NCI-H1436 (cell line): Measurements from ENCODE around the gene DPH7.
"Not testable (repeated sequence)": the region's sequence is repeated elsewhere in the genome, so short reads cannot be mapped to it uniquely, and the experiment has no call there.

ENCODE experiments used
- DNase-seq: peaks from one replicate; lab custom pipeline; 2025; lab: John Stamatoyannopoulos, UW

Gene DPH7

DNA sequence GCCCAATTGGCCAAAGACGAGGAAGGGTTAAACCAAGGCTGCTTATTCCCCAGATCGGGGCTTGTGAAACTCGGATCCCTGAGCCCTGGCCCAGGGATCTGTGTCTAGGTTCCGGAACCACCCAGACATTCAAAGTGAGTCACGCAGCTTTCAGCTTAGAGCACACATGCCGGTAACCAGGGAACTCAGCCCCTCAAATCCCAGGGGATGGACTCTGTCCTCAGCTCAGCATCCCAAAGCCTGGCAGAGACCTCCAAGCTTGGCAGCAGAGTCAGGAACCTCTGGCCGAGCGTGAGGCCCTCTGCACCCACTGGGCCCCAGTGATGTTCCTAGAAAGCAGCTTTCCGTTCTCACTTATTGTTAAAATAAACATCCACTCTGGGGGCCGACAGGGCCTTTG, 33.6 kb downstream of the DPH7 start:
- DNase-seq, result no peak

GRCh38 chr9:137544176-137544760, 34.5 kb downstream of the DPH7 start:
- no peak for DNase-seq

DNA sequence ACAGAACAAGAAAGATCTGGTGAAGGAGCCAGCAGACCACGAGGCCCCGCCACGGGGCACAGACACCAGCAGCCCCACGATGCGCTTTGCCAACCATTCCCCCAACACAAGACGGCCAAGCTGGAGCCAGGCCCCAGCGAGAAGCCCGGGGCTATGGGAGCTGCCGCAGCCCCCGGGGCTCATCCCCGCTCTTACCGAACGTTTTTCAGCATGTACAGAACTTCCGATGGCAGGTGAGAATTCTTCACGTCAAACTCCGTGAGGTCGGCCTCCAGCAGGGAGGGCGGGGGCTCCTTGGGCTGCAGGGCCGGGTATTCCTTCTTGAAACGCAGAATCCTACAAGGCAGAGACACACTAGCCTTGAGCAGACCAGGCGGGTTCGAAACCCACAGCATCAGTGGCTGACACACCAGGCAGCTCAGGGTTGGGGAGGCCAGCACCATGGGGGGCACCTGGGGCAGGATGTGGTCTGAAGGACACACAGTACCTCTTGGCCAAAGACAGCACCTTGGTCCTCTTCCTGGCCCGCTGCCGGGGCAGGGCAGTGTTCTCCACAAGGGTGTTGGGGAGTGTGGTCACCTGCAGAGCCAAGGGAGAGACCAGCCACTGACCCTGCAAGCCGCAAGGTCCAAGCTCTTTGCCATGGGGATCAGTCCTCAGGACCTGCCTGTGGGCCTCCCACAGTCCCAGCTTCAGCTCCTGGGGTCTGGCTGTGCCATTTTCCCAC, 35.3 kb downstream of the DPH7 start:
- no peak for DNase-seq

DNA sequence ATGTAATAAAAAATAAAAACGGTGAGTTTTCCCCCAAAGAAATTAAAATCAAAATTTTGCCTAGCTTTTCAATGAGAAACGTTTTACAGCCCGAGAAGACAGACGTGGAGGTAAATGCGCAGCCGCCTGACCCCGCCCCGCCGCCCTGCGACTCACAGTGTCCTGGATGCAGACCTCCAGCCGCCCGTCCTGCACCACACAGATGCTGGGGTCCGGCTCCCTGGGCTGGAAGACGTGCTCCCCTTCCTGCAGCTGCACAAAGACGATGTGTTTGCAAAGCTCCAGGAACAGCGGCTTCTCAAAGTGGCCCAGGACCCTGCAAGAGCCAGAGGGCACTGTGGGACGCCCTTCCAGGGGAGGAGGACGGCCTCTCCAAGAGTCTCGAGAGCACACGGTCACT, 36.2 kb downstream of the DPH7 start:
- no peak for DNase-seq

DNA sequence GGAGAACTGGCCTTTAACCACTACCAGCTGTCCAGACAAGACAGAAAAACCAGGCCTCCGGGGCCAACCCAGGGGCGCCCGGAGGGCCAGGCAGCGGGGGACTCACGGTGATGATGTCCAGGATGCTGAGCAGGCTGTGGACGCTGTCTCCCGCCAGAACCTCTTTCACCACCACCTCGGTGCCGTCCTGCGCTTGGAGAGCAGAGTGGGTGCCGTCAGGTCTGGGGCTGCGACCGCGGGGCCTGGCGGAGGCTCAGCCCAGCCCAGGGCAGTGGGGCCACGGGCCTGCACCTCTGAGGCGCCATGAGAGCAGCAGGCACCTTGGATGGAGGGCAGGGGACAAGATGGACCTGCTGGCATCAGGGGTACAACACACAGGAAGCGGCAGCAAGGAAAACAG, 38.2 kb downstream of the DPH7 start:
- no peak for DNase-seq

GRCh38 chr9:137538058-137538457, 40.7 kb downstream of the DPH7 start:
- no peak for DNase-seq

DNA sequence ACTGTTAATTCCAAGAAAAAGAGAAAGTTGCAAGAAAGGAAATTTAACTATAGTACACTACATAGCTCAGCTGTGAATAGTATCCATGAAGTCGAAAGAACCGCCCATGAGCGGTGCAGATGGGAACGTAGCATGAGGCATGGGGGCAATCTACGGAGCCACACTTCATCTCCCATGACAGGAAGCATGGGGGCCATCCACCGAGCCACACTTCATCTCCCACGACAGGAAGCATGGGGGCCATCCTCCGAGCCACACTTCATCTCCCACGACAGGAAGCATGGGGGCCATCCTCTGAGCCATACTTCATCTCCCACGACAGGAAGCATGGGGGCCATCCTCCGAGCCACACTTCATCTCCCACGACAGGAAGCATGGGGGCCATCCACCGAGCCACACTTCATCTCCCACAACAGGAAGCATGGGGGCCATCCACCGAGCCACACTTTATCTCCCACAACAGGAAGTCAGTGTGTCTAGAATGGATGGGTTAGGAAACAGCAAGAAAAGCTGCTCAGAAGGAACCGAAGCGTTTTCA, 42.1 kb downstream of the DPH7 start:
- DNase-seq, result not testable (repeated sequence)

- no peak for DNase-seq
These were observed 43.7 kb downstream of the DPH7 start for GRCh38 chr9:137535120-137535428.

DNA sequence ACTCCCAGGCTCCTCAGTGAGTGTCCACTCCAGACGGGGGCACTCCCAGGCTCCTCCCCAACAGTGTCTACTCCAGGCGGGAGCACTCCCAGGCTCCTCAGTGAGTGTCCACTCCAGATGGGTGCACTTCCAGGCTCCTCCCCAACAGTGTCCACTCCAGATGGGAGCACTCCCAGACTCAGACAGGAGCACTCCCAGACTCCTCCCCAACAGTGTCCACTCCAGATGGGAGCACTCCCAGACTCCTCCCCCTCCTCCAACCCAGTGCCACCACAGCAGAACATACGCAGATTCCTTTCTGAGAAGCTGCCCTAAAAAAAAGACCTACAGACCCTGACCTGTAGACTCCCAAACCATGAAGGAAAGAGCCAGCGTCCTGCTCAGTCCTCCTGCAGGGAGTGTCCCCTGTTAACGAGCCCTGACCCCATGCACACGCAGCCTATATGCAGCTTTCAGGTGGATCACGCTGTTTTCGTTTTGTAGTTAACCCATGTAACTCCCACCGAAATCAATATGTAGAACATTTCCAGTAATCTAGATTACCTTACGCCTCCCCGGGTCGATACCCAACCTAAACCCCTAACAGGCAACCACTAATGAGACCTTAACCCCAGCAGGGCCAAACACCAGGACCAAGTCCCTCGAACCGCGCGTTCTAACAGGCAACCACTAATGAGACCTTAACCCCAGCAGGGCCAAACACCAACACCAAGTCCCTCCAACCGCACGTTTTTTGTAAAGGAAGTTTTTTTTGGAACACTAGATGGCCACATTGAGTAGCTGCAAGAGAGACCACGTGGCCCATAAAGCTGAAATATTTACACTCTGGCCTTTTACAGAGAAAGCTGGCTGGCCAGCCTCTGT, 44.2 kb downstream of the DPH7 start:
- peak; percentile 34 for DNase-seq

- not testable (repeated sequence) for DNase-seq
These were observed 45.7 kb downstream of the DPH7 start for GRCh38 chr9:137532891-137533468.

DNA sequence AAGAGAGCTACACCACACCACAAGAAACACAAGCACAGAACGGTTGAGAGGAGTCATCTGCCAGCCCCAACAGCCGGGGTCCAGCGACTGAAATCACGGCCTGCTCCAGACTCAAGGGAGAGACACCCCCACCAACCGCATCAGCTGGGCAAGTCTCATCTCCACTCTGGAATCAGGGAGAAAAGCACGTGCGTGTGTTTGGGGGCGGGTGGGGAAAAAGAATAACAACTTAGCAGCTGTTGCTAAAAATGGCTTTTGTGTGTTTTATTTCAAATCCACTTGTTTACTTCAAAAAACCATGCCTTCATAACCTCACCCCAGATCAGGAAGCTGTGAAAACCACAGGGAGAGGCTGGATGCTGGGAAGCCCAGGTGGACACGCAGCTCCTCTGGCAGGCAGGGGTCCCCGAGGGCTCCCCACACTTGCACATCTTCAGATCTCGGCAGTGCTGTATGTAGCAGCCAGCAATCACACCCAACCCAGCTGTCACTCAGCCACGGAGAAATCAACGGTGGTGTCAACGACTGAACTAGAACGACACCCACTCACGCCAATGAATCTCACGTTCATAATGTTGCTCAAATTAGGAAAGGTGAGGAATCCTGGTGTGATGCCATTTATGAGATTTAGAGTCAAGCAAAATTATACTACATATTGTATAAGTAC, 47.5 kb downstream of the DPH7 start:
- no peak for DNase-seq

DNA sequence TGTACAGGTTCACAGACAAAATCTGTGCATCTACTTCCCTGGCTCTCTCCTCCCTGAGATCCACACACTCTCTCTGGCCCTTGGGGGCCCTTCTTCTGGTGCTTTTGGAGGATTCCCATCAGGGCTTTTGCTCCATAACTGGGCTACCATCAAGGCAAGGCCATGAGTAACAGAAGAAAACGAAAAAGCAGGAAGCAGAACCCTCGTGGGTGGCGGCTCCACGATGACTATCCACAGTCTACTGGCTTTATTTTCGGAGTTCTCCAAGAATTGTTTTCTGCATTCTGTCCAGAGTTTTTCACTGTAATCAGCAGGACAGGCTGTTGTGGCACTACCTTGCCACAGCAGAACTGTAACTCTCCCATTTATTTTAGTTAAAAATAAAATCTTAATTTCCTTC, 48.4 kb downstream of the DPH7 start:
- DNase-seq, result no peak

GRCh38 chr9:137524981-137525317, 53.8 kb downstream of the DPH7 start:
- no peak for DNase-seq

GRCh38 chr9:137524161-137524980, 54.4 kb downstream of the DPH7 start:
- DNase-seq, result no peak

DNA sequence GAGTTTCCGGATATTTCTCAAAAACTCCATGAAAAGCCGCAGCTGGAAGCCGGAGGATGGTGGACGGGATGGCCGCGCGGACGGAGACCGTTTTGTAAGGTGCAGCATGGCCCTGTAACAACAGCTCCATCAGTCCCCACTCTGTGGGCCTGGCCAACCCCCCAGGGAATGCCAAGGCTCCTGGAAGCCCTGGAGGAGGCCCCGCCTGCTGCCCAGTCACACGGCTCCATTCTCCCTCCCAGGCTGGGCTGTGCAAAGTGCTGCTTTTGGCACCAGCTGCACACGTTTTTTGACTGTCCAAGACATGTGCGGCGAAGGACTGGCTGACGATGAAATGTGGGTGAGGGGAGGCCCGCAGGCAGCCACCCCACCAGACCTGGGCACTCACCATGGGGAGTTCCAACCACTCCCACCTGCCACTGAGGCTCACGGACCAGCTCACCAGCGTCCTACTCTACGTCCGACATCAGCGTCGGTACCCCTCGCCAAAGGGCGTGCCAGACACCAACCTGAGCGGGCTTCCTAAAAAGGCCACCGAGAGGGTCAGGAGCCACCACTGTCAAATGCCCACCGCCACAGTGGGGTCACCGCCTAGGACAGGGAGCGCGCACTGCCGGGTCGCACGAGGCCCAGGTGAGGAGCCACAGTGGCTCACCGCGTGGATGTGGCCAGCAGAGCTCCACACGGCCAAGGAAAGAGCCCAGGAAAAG, 55.8 kb downstream of the DPH7 start:
- no peak for DNase-seq

DNA sequence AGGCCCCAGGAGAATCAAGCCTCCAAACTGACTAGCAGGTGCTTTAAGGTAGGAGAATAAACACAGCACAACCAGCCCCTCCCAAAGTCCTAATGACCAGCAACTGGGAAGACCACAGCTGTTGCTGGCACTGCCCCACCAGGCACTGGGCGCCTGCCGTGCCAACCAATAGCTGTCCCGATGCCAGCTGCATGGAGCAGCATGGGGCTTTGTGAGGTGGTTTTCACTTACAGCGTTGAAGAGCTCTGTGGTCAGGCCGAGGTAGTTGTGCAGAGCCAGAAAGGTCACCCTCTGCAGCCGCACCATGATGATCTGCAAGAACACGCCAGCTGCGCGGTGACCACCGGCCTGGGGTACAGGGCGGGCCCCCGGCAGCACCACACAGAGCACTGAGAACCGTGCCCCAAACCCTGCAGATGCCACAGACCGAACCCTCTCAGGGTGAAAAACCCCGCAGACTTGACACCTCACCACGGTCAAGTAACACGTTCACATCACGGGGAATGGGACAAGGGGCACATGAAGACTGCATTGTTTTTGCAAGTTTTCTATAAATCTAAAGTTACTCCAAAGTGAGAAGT, 57.2 kb downstream of the DPH7 start:
- no peak for DNase-seq

DNA sequence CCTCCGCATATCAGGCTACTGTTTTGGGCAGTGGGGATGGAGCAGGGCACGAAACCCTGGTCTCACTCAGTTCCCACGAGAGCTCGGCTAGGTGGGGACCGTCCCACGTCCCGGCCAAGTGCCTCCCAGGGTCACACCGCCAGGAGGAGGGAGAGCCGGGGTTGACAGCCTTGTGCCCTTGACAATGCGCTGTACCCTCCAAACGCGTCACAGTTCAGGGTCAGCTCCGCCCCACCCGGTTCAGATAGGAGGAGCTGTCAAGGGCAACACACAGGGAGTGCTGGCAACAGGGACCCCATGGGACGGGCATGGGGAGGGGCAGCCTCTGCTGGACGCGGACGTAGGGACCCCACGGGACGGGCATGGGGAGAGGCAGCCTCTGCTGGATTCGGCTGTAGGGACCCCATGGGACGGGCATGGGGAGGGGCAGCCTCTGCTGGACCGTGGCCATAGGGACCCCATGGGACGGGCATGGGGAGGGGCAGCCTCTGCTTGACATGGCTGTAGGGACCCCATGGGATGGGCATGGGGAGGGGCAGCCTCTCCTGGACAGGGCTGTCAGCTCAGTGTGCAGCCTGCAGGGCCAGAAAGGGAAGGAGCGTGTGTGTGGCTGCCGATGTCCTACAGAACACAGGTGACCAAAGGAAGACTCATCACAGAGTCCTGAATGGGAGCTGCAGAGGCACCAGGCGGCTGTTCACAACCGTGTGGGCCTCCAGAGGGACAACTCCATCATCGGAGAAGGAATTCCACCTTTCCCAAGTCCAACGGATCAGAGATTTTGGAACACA, 57.9 kb downstream of the DPH7 start:
- no peak for DNase-seq

DNA sequence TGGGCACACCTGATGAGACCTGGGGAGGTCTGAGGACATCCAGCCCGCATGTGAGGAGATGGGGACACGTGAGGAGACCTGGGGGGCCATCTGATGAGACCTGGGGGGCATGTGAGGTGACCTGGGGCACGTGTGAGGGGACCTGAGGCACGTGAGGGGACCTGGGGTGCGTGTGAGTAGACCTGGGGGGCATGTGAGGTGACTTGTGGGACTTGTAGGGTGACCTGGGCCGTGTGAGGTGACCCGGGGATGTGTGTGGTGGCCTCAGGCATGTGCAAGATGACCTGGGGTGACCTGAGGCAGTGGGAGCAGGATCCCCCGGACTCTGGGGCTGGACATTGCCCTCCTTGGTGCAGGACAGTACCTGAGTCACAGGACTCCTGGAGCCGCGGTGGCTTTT, 59.2 kb downstream of the DPH7 start:
- no peak for DNase-seq

GRCh38 chr9:137518661-137519459, 59.9 kb downstream of the DPH7 start:
- not testable (repeated sequence) for DNase-seq
